CD14-positive monocyte (primary cell): Measurements from ENCODE around the gene CRYBA2. TPM values are rescaled to one million over a fixed set of nuclear protein-coding genes. Genes with fewer than 3 reads are reported as not detected.

Experiments
- DNase-seq, 3 donors: peaks; one replicate each; pipeline ENCODE4 v3.0.0-alpha.2; 2011 to 2022
- H2AFZ ChIP-seq: 2 replicates; pipeline ENCODE4 v1.6.0; 2012; ENCODE audit warnings: mild to moderate bottlenecking, low read depth, low read length, inconsistent platforms; ENCODE audit not compliant: insufficient read depth, poor library complexity, severe bottlenecking
- H3K27ac ChIP-seq, 2 donors: 1 replicate in 1 of 2; 2 replicates in 1 of 2; pipeline ENCODE4 v1.5.1; 2012 to 2013; ENCODE audit warnings: low read length in 2 of 2, control low read depth in 1 of 2, inconsistent platforms in 1 of 2, low read depth in 1 of 2, mild to moderate bottlenecking in 1 of 2
- H3K27me3 ChIP-seq, 2 donors: one replicate each; pipeline versions ENCODE4 v1.6.0 to v1.6.1; 2011 to 2013; ENCODE audit warnings: low read length in 2 of 2; ENCODE audit not compliant: control insufficient read depth in 2 of 2, insufficient read depth in 2 of 2
- H3K36me3 ChIP-seq, 2 donors: replicated peaks in 1 of 2; 1 replicate in 1 of 2; 2 replicates in 1 of 2; pipeline versions ENCODE4 v1.5.1 to v1.6.1; 2012 to 2013; ENCODE audit warnings: low read length in 2 of 2, control low read depth in 1 of 2, inconsistent platforms in 1 of 2, mild to moderate bottlenecking in 1 of 2; ENCODE audit not compliant: insufficient read depth in 2 of 2, control insufficient read depth in 1 of 2
- H3K4me1 ChIP-seq, 2 donors: 1 replicate in 1 of 2; 2 replicates in 1 of 2; pipeline versions ENCODE4 v1.5.1 to v1.6.1; 2012 to 2013; ENCODE audit warnings: low read length in 2 of 2, control low read depth in 1 of 2, inconsistent platforms in 1 of 2, mild to moderate bottlenecking in 1 of 2, moderate library complexity in 1 of 2; ENCODE audit not compliant: insufficient read depth in 2 of 2, control insufficient read depth in 1 of 2
- H3K4me2 ChIP-seq: replicated peaks from 2 replicates; pipeline ENCODE3; 2012; ENCODE audit warnings: low read length, moderate library complexity, mild to moderate bottlenecking; ENCODE audit not compliant: poor library complexity, severe bottlenecking; ENCODE audit errors: extremely low read depth
- H3K4me3 ChIP-seq, 3 experiments: fragments of 200-600 bp in 1 of 3; sonication (generic) in 1 of 3; replicated peaks in 1 of 3; 1 replicate in 2 of 3; 2 replicates in 1 of 3; pipeline ENCODE4 v1.5.1; 2011 to 2013; ENCODE audit warnings: low read length in 3 of 3, mild to moderate bottlenecking in 3 of 3, control low read depth in 2 of 3, low read depth in 2 of 3, inconsistent platforms in 1 of 3, moderate library complexity in 1 of 3
- H3K79me2 ChIP-seq: 2 replicates; pipeline ENCODE4 v1.6.0; 2012; ENCODE audit warnings: mild to moderate bottlenecking, control low read depth, inconsistent platforms, low read length, moderate library complexity; ENCODE audit not compliant: insufficient read depth
- H3K9ac ChIP-seq: 2 replicates; pipeline ENCODE4 v1.6.0; 2017; ENCODE audit warnings: low read length, mild to moderate bottlenecking; ENCODE audit not compliant: insufficient read depth, poor library complexity, severe bottlenecking
- H3K9me3 ChIP-seq, 2 donors: replicated peaks in 1 of 2; 1 replicate in 1 of 2; 2 replicates in 1 of 2; pipeline versions ENCODE4 v1.5.1 to v1.6.1; 2012 to 2013; ENCODE audit warnings: low read length in 2 of 2, control low read depth in 1 of 2; ENCODE audit not compliant: control insufficient read depth in 1 of 2, insufficient read depth in 1 of 2
- H4K20me1 ChIP-seq: 2 replicates; pipeline ENCODE4 v1.6.0; 2012; ENCODE audit warnings: mild to moderate bottlenecking, low read length, control low read depth, moderate library complexity; ENCODE audit not compliant: insufficient read depth
- H3K27ac Mint-ChIP-seq, 7 donors: one replicate each; pipeline ENCODE4 v1.8.0; 2020; ENCODE audit warnings: mild to moderate bottlenecking in 7 of 7, mixed read lengths in 7 of 7, moderate library complexity in 6 of 7, inconsistent platforms in 2 of 7
- H3K27me3 Mint-ChIP-seq, 3 donors: one replicate each; pipeline ENCODE4 v1.8.0; 2021 to 2022; ENCODE audit warnings: low read depth in 3 of 3, mild to moderate bottlenecking in 3 of 3, mixed read lengths in 3 of 3, moderate library complexity in 3 of 3, inconsistent platforms in 1 of 3
- H3K36me3 Mint-ChIP-seq, 2 donors: one replicate each; pipeline ENCODE4 v1.8.0; 2020; ENCODE audit warnings: mixed read lengths in 2 of 2, inconsistent platforms in 1 of 2, mild to moderate bottlenecking in 1 of 2
- H3K4me1 Mint-ChIP-seq: one replicate; pipeline ENCODE4 v1.8.0; 2020; ENCODE audit warnings: mild to moderate bottlenecking, mixed read lengths
- H3K4me3 Mint-ChIP-seq, 2 donors: one replicate each; pipeline ENCODE4 v1.8.0; 2020; ENCODE audit warnings: mild to moderate bottlenecking in 2 of 2, mixed read lengths in 2 of 2, moderate library complexity in 1 of 2
- H3K9me3 Mint-ChIP-seq, 7 donors: one replicate each; pipeline ENCODE4 v1.8.0; 2020 to 2022; ENCODE audit warnings: mixed read lengths in 7 of 7, mild to moderate bottlenecking in 6 of 7, moderate library complexity in 6 of 7, inconsistent platforms in 2 of 7
- WGBS: methylation state at CpG from one replicate; pipeline ENCODE4 v1.1.5; 2013; ENCODE audit warnings: missing lambda C conversion rate; ENCODE audit not compliant: insufficient coverage; 5-methylcytosine and 5-hydroxymethylcytosine counted together
- intact Hi-C, 2 donors: fragments of 100-400 bp; cut with micrococcal nuclease; formaldehyde crosslinking; loops; one replicate each; pipeline versions ENCODE4 v1.15.0 to v1.15.1; 2023
- polyA plus RNA-seq, 3 donors: library from polyadenylated mRNA; depleted of rRNA in 1 of 3; unstranded in 2 of 3; stranded (reverse) in 1 of 3; fragments of 300-500 nt in 2 of 3; fragments of >200 nt in 1 of 3; fragmentation: Illumina TruSeq in 2 of 3; gene quantifications; 1 replicate in 2 of 3; 2 replicates in 1 of 3; pipeline ENCODE4 v1.2.3, GENCODE V29; 2012 to 2021
- TF ChIP-seq, protein P1 (sequence below): fragments of 200-600 bp; IDR thresholded peaks from one replicate; pipeline ENCODE4 v1.8.0; 2022; ENCODE audit warnings: antibody characterized with exemption, mild to moderate bottlenecking

CRYBA2 gene
- polyA plus RNA-seq, 3 donors: not detected

- intact Hi-C loops: no loop called here
- Mint-ChIP-seq H3K4me1 (peaks cover 23% of the 10 kb centered on the region), H3K9me3 (peaks cover 0 to 20% (median 7%) of the 10 kb centered on the region in 7 donors), H3K36me3 (peaks cover 0 to 7% of the 10 kb centered on the region in 2 donors), H3K27me3 (peaks cover 85 to 98% (median 88%) of the 10 kb centered on the region in 3 donors), H3K27ac (no peak overlapping the region), H3K4me3 (peak overlapping the region in 1 of 2 donors; percentile 83)
- H3K27me3 ChIP-seq: peaks cover 67 to 90% of the 10 kb centered on the region in 2 donors
- no peaks in the 10 kb centered on the region for H4K20me1 ChIP-seq
- peaks cover 8 to 24% of the 10 kb centered on the region in 2 donors for H3K4me1 ChIP-seq
- H3K27ac ChIP-seq: no peak overlapping the region
- peaks cover 0 to 25% of the 10 kb centered on the region in 2 donors for H3K9me3 ChIP-seq
- no peak overlapping the region for H3K9ac ChIP-seq
- no peaks in the 10 kb centered on the region for H3K79me2 ChIP-seq
- 14% methylated on average over 9 of the region's 10 CpGs for WGBS
- no peak overlapping the region for H2AFZ ChIP-seq
- H3K4me3 ChIP-seq: no peak overlapping the region
- TF ChIP-seq, protein P1, sequence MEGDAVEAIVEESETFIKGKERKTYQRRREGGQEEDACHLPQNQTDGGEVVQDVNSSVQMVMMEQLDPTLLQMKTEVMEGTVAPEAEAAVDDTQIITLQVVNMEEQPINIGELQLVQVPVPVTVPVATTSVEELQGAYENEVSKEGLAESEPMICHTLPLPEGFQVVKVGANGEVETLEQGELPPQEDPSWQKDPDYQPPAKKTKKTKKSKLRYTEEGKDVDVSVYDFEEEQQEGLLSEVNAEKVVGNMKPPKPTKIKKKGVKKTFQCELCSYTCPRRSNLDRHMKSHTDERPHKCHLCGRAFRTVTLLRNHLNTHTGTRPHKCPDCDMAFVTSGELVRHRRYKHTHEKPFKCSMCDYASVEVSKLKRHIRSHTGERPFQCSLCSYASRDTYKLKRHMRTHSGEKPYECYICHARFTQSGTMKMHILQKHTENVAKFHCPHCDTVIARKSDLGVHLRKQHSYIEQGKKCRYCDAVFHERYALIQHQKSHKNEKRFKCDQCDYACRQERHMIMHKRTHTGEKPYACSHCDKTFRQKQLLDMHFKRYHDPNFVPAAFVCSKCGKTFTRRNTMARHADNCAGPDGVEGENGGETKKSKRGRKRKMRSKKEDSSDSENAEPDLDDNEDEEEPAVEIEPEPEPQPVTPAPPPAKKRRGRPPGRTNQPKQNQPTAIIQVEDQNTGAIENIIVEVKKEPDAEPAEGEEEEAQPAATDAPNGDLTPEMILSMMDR: no peak
- DNase-seq: no peak
- H3K36me3 ChIP-seq: no peaks in the 10 kb centered on the region
- no peak overlapping the region for H3K4me2 ChIP-seq
These were observed 9.3 kb downstream of the CRYBA2 start for GRCh38 chr2:218983934-218984238.

- no peak overlapping the region for H3K27ac Mint-ChIP-seq
- peaks cover 8 to 24% of the 10 kb centered on the region in 2 donors for H3K4me1 ChIP-seq
- intact Hi-C loops: no loop called here
These were observed 9.8 kb downstream of the CRYBA2 start for GRCh38 chr2:218983263-218983933.

More at GRCh38 chr2:218983263-218983933, 9.8 kb downstream of the CRYBA2 start:
- Mint-ChIP-seq H3K4me3 (peak overlapping the region in 1 of 2 donors; percentile 83), H3K36me3 (peaks cover 0 to 7% of the 10 kb centered on the region in 2 donors), H3K4me1 (peaks cover 23% of the 10 kb centered on the region), H3K27me3 (peaks cover 84 to 98% (median 88%) of the 10 kb centered on the region in 3 donors), H3K9me3 (peaks cover 0 to 19% (median 5%) of the 10 kb centered on the region in 7 donors)
- H3K79me2 ChIP-seq: no peaks in the 10 kb centered on the region
- no peak overlapping the region for H2AFZ ChIP-seq
- H3K36me3 ChIP-seq: no peaks in the 10 kb centered on the region
- H3K27me3 ChIP-seq: peaks cover 62 to 90% of the 10 kb centered on the region in 2 donors
- no peak overlapping the region for H3K27ac ChIP-seq
- 9% methylated on average over 18 of the region's 23 CpGs for WGBS
- no peak for DNase-seq
- no peak overlapping the region for H3K4me3 ChIP-seq
- H3K9ac ChIP-seq: no peak overlapping the region
- H4K20me1 ChIP-seq: no peaks in the 10 kb centered on the region
- H3K9me3 ChIP-seq: peaks cover 0 to 25% of the 10 kb centered on the region in 2 donors
- TF ChIP-seq, protein P1: no peak
- H3K4me2 ChIP-seq: no peak overlapping the region
